Measurements from ENCODE around the gene NKTR. TPM values are rescaled to one million over a fixed set of nuclear protein-coding genes. Genes with fewer than 3 reads are reported as not detected.
"Not testable (repeated sequence)": the region's sequence is repeated elsewhere in the genome, so short reads cannot be mapped to it uniquely, and the experiment has no call there.

The NKTR gene
- polyA plus RNA-seq = 14.7 TPM

DNA sequence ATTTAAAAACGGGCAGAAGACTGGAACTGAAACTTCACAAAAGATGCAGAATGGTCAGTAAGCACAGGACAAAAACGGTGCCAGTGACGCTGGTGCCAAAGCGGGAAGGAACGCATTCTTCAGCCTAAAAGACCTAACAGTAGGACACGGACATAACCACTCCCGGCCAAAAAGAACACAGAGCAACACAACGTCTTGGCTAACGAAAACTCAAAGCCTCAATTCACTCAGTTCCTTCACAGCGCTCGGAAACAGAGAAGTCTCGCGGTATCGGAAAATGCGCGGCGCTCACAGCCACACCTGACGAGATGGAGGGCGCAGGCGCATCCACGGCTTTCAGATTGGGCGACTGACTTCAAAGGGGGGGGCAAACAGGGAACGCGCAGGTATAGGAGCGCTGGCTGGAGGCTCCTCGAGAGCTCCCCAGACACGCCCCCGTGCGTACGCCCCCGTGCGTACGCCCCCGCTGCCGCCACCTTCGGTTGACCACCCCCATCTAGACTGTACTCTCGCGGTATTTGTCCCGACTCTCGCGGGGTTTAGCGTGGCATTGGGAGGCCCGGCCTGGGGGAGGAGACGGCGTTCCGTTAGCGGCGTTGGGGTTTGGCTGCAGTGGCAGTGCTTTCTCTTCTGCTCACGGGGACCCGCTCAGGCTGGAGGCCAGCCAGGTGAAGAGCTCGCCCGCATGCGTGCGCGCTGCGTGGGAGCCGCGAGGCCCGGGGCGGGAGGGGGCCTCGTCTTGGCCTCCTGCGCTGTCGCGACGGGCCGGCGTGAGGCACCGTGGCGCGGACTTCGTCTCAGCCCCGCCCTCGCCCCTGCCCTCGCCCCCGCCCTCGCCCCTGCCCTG lies at the start of gene NKTR:
TSS of gene NKTR (plus strand) at position 576 of the 847 bp plus-strand sequence. CDS start 321 bp downstream, outside the sequence.
- no peaks in the 10 kb centered on the region for H3K27me3 Mint-ChIP-seq
- H3K4me1 Mint-ChIP-seq = peaks cover 25 to 29% (median 28%) of the 10 kb centered on the region in 3 donors

DNA sequence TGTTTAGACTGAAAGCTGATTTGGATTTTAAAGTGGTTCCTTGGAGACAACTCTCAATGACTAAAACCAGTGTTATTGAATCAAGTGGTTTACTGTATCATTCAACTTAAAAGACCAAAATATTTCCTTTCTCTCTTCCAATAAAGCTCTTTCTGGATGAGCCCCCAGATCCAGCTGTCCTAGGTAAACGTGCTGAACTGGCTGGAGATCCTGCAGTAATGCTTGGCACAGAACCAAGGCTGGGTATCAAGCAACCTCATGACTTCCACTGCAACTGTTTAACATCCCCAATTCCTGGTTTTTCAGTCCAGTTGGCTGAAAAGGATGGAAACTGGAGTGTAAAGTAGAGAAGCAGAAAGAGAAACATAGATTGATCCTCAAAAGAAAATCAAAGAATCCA lies 47.7 kb upstream of the NKTR start:
- Mint-ChIP-seq H3K27me3 (no peaks in the 10 kb centered on the region), H3K4me3 (no peak overlapping the region), H3K36me3 (peaks cover 5% of the 10 kb centered on the region), H3K27ac (no peak overlapping the region), H3K4me1 (peaks cover 4 to 5% (median 4%) of the 10 kb centered on the region in 3 donors), H3K9me3 (no peaks in the 10 kb centered on the region)

More for the DNA sequence above, at the start of gene NKTR:
- H3K9me3 Mint-ChIP-seq = peaks cover 2 to 4% (median 2%) of the 10 kb centered on the region in 3 donors
- H3K4me3 Mint-ChIP-seq = peak within 1 kb of the TSS; percentile 89 to 97 (median 96)
- peak within 1 kb of the TSS; percentile 86 to 98 (median 96) for H3K27ac Mint-ChIP-seq
- peaks cover 4% of the 10 kb centered on the region for H3K36me3 Mint-ChIP-seq

DNA sequence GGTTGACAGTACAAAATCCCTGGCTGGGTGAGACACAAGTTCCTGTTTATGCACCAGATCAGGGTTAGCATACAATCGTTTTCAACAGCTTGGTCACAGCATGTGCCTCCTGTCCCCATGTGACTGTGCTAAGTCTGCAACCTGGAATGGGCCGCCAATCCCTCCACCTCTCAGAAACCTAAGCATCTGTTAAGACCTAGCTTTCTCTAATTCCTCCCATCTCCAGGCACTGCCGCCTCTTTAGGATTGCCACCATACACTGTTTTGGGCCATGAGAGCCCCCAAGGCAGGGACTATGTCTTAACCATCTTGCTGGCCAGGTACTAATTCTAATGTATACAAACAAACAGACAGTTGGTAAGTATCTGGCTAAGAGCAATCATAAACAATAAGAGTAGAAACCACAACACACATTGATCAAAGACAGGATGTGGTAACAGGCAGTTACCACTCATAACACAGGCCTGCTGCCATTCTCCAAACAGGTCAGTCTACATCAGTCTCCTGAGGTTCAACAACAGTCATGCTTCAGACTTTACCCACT lies 44.3 kb upstream of the NKTR start:
- peaks cover 4 to 5% (median 4%) of the 10 kb centered on the region in 3 donors for H3K4me1 Mint-ChIP-seq
- H3K9me3 Mint-ChIP-seq = no peaks in the 10 kb centered on the region
- no peaks in the 10 kb centered on the region for H3K27me3 Mint-ChIP-seq
- H3K27ac Mint-ChIP-seq = peak overlapping the region in 1 of 3 donors; percentile 80
- H3K4me3 Mint-ChIP-seq = no peak overlapping the region
- H3K36me3 Mint-ChIP-seq = peaks cover 7% of the 10 kb centered on the region

DNA sequence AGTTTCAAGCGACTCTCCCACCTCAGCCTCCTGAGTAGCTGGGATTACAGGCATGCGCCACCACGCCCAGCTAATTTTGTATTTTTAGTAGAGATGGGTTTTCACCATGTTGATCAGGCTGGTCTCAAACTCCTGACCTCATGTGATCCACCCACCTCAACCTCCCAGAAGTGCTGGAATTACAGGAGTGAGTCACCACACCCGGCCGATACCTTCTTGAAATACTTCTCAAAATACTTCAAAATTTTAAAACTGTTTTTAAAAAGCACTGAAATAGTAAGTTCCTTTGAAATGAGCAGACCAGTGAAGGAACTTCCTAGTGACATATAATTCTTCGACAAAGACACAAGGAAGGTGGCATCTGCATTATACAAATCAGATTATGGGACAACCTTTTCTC lies 43.7 kb upstream of the NKTR start:
- H3K4me1 Mint-ChIP-seq, H3K27ac Mint-ChIP-seq, H3K27me3 Mint-ChIP-seq, H3K36me3 Mint-ChIP-seq, H3K9me3 Mint-ChIP-seq, H3K4me3 Mint-ChIP-seq: not testable (repeated sequence)

DNA sequence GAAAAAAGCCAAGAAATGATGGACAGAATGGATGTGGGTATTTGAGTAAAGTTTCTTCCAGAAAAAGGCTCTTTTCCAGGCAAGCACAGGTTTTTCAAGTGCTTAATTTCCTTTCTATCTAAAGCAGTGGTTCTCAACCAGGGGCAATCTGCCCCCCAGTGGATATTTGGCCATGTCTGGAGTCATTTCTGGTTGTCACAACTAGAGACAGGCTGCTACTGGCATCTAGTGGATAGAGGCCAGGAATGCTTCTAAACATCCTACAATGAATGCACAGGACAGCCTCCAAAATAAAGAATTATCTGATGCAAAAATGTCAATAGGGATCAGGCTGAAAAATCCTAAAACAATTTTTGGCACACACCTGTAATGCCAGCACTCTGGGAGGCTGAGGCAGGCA lies 42.6 kb upstream of the NKTR start:
- H3K9me3 Mint-ChIP-seq = no peaks in the 10 kb centered on the region
- H3K27ac Mint-ChIP-seq = peak overlapping the region in 1 of 3 donors; percentile 39
- H3K4me3 Mint-ChIP-seq = no peak overlapping the region
- no peaks in the 10 kb centered on the region for H3K27me3 Mint-ChIP-seq
- peaks cover 8% of the 10 kb centered on the region for H3K36me3 Mint-ChIP-seq
- peaks cover 4 to 5% (median 4%) of the 10 kb centered on the region in 3 donors for H3K4me1 Mint-ChIP-seq

DNA sequence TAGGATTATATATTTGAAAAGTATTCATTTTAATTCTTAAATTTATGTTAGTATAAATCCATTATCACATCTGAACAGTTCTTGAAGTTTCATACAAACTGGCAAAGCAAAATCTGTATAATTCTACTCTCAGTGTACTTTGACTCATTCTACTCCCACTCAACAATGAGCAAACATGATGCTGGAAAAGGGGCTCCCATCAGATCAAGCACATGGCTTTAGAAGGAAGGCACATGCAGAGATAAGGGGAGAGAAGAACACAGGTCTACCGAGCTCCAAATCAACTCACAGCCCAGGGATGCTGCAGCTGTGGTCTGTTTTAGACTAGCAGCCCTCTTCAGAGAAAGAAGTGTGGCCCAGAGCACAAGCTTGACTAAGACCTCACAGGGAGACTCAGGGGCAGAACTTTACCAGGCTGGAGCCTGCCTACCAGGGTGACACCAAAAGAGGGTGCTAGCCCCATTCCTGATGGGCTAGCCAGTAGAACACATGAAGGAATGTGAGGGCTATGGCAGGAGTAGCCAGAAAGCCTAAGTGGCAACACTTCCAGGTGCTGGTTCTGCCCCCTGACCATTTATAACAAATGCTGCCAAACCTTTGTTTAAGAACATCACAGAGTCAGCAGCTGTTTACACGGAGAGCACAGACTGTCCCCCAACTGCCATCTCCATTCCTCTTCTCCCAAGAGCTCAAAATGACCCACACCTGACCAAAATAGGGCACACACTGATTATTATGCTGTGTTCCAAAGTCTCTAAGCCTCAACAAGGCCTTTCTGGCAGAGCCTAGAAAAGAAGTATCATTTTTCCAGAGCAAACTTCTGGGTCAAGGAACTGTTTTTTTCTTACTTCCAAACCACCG lies 38.2 kb upstream of the NKTR start:
- no peaks in the 10 kb centered on the region for H3K27me3 Mint-ChIP-seq
- peaks cover 5% of the 10 kb centered on the region for H3K36me3 Mint-ChIP-seq
- peaks cover 0 to 4% (median 3%) of the 10 kb centered on the region in 3 donors for H3K4me1 Mint-ChIP-seq
- peak overlapping the region in 1 of 3 donors; percentile 67 for H3K27ac Mint-ChIP-seq
- no peaks in the 10 kb centered on the region for H3K9me3 Mint-ChIP-seq
- H3K4me3 Mint-ChIP-seq = no peak overlapping the region

DNA sequence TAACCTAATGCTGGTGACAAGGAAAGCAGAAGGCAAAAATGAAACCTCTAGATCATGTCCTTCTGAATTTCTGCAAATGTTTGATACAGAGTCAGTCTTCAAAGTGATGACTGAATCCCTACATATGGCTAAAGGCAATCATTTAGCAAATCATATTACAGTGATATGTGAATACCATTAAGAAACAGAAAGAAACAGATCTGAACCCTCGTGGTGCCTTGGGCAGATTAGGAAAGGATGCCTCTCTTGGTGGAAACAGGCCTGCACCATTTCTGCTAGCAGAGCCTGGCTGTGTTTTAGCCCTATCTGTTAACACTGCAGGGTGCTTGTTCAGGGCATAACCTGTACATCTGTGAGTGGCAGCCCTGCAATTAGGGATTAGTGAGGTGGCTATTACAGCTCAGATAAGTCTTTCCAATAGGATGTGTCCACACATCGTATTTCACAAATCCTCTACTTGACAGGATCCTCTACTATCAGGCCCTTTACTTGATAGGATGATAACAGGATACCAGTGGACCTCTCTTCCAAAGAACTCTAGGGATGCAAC lies 30.8 kb upstream of the NKTR start:
- Mint-ChIP-seq H3K4me1 (peaks cover 5 to 13% (median 12%) of the 10 kb centered on the region in 3 donors), H3K36me3 (peaks cover 14% of the 10 kb centered on the region), H3K9me3 (peaks cover 0 to 4% (median 2%) of the 10 kb centered on the region in 3 donors), H3K27me3 (no peaks in the 10 kb centered on the region), H3K4me3 (no peak overlapping the region), H3K27ac (peak overlapping the region in 1 of 3 donors; percentile 46)

DNA sequence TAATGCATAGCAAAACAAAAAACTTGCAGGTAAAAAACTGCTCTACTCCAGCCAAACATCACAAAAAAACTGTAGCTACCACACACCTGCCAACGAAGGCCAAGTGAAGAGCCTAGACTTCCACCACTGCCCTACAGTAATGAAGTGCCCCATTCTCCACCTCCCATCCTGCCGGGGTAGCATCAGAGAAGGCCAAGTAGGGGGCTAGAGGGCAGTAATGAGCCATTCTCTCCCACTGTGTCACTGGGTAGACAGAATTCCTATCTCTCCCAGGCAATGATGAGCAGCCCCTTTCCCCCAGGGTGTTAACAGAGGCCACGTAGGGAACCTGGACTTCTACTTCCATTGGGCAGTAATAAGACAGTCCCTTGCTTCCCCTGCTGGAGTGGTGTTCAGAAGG lies 28.2 kb upstream of the NKTR start:
- H3K4me3 Mint-ChIP-seq = no peak overlapping the region
- peaks cover 4 to 8% (median 7%) of the 10 kb centered on the region in 3 donors for H3K9me3 Mint-ChIP-seq
- peaks cover 23% of the 10 kb centered on the region for H3K36me3 Mint-ChIP-seq
- no peaks in the 10 kb centered on the region for H3K27me3 Mint-ChIP-seq
- peaks cover 6 to 13% (median 10%) of the 10 kb centered on the region in 3 donors for H3K4me1 Mint-ChIP-seq
- H3K27ac Mint-ChIP-seq = no peak overlapping the region

DNA sequence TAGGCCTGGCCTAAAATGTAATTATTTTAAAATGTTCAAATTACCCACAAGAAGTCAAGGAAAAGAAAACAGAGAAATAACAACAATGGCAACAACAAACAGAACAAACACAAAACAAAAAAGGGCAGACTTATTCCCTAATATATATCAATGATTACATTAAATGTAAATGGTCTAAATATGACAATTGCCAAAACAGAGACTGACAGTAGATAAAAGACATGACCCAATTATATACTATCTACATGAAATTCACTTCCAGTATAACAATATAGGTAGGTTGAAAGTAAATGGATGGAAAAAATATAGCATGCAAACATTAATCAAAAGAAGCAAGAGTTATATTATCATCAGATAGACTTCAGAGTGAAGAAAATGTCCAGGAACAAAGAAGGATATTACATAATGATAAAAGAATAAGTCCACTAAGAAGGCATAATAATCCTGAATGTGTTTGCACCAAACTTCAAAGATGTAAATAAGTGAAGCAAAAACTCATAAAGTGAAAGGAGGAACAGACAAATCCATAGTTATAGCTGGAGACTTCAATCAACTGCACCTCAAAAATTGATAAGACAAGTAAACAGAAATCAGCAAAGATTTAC lies 25.2 kb upstream of the NKTR start:
- H3K4me1 Mint-ChIP-seq = peaks cover 13 to 14% (median 14%) of the 10 kb centered on the region in 3 donors
- no peak overlapping the region for H3K4me3 Mint-ChIP-seq
- peaks cover 4 to 8% (median 7%) of the 10 kb centered on the region in 3 donors for H3K9me3 Mint-ChIP-seq
- peak overlapping the region in 1 of 3 donors; percentile 60 for H3K27ac Mint-ChIP-seq
- no peaks in the 10 kb centered on the region for H3K27me3 Mint-ChIP-seq
- H3K36me3 Mint-ChIP-seq = peaks cover 25% of the 10 kb centered on the region

DNA sequence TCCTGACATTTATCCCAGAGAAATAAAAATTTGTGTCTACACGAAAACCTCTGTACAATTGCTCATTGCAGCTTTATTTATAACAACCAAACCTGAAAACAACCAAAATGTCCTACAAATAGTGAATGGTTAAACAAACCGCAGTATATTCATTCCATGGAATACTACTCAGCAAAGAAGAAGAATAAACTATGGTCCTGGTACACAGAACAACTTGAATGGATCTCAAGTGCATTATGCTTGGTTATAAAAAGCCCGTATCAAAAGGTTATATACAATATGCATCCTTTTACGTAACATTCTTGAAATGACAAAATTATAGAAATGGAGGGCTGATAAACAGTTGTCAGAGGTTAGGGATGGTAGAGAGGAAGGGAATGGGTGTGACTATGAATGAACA lies 22.4 kb upstream of the NKTR start:
- Mint-ChIP-seq H3K27me3 (peaks cover 3% of the 10 kb centered on the region), H3K27ac (no peak overlapping the region), H3K9me3 (peaks cover 4 to 8% (median 7%) of the 10 kb centered on the region in 3 donors), H3K36me3 (peaks cover 22% of the 10 kb centered on the region), H3K4me3 (no peak overlapping the region), H3K4me1 (peaks cover 28 to 30% (median 28%) of the 10 kb centered on the region in 3 donors)

DNA sequence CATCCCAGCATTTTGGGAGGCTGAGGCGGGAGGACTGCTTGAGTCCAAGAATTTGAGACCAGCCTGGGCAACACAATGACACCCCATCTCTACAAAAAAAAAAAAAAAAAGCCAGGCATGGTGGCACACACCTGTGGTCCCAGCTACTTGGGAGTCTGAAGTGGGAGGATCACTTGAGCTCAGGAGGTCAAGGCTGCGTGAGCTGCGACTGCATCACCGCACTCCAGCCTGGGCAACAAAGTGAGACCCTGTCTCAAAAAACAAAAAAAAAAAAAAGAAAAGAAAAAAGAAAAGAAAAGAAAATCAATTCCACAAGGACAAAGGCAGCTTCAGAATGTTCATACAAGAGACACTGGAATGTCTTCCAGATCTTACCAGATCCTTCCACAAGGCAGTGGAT lies 21.1 kb upstream of the NKTR start:
- H3K27me3 Mint-ChIP-seq, H3K9me3 Mint-ChIP-seq: not testable (repeated sequence)
- Mint-ChIP-seq H3K4me1 (peaks cover 28 to 33% (median 32%) of the 10 kb centered on the region in 3 donors), H3K27ac (peak overlapping the region in 2 of 3 donors; percentile 6 to 97), H3K4me3 (peak overlapping the region in 1 of 4 donors; percentile 95), H3K36me3 (peaks cover 17% of the 10 kb centered on the region)

DNA sequence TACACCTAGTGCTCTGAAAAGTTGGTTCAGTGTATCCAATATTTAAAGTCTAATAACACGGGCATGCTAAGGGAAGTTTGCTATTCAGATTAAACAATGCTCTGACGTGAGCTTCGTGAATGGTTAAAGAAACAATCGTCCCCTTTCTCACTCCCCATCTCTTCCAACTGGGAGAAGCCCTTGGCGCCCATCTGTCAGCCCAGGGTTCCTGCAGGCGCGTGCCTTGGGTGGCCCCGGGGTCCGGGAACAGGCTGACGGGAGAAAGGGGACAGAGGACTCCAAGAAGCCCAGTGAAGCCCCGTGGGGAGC lies 19.1 kb upstream of the NKTR start:
- H3K36me3 Mint-ChIP-seq = peaks cover 6% of the 10 kb centered on the region
- H3K27me3 Mint-ChIP-seq = peaks cover 3% of the 10 kb centered on the region
- H3K4me3 Mint-ChIP-seq = peak overlapping the region; percentile 88 to 97 (median 95)
- no peaks in the 10 kb centered on the region for H3K9me3 Mint-ChIP-seq
- H3K27ac Mint-ChIP-seq = peak overlapping the region; percentile 53 to 97 (median 83)
- peaks cover 28 to 33% (median 32%) of the 10 kb centered on the region in 3 donors for H3K4me1 Mint-ChIP-seq

DNA sequence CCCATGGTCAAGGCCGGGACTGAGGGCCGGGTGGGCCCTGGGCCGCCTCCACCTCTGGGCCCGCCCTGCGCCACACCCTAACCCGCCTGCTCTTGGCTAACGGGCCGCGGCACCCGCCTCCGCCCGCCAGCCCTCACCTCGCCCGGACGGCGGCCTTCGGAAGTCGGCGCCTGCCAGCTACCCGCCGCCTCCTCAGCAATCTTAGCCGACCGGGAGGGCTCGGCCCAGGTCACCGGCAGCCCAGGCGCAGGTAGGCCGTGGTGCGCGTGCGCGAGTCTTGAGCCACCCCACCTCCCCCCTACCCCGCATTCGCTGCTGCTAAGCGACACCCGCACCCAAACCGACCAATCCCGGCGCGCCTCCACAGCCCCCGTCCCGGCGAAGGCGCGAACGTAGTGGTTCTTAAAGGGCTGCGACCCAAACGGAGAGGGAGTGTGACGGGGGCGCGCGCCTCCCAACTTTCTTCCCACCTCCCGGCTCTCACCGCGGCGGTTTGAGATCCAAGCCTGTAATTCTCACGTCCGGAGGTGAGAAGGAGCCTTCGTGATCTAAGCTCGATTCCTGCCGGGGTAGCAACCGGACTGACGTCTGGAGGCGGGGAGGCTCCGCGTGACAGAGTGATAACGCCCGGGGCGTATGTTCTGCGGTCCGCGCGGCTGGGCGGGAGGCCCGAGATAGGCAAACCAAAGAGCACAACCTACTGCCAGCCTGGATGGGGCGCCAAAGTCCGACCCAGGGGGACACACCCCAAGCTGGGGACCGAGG lies 18.6 kb upstream of the NKTR start, which contains the start of gene SEC22C:
TSS of gene SEC22C (minus strand) at position 259 of the 765 bp plus-strand sequence. CDS start 12,921 bp downstream, outside the sequence.
- peaks cover 6% of the 10 kb centered on the region for H3K36me3 Mint-ChIP-seq
- H3K4me1 Mint-ChIP-seq = peaks cover 28 to 33% (median 32%) of the 10 kb centered on the region in 3 donors
- H3K27me3 Mint-ChIP-seq = peaks cover 3% of the 10 kb centered on the region
- no peaks in the 10 kb centered on the region for H3K9me3 Mint-ChIP-seq
- peak within 1 kb of the TSS; percentile 95 to 98 (median 96) for H3K4me3 Mint-ChIP-seq
- H3K27ac Mint-ChIP-seq = peak within 1 kb of the TSS; percentile 97 to 100 (median 97)

All from IgD-negative memory B cell (primary cell).